ENCODE results near the gene APEH.

DNA sequence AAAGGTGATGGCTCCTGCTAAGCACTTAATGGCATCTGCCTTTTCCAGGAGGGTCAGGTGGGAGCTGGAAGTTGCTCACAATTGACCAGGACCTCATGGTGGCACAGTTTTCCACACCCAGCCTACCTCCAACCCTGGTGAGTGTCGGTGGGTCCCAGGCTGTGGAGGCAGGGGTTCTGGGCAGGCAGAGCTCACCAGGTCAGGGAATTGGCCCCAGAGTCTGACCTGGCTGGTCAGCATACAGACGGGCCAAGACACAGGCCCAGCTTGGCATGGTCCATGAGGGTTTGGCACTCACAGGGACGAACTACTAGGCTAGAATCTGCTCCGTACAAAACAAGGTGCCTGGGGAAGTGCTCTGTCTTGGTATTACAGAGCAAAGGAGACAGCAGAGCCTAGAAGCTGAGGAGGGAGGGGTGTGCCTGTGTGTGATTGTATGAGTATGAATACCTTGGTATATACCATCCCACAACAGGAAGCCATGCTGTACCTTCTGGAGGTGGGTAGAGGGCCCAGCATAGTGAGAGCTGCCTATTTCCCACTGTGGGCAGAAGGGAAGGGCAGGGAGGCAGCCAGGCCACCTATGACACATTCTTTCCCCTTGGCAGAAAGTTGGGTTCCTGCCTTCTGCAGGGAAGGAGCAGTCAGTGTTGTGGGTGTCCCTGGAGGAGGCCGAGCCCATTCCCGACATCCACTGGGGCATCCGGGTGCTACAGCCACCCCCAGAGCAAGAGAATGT lies 6.5 kb downstream of the APEH start:
- TF ChIP-seq, protein P1, sequence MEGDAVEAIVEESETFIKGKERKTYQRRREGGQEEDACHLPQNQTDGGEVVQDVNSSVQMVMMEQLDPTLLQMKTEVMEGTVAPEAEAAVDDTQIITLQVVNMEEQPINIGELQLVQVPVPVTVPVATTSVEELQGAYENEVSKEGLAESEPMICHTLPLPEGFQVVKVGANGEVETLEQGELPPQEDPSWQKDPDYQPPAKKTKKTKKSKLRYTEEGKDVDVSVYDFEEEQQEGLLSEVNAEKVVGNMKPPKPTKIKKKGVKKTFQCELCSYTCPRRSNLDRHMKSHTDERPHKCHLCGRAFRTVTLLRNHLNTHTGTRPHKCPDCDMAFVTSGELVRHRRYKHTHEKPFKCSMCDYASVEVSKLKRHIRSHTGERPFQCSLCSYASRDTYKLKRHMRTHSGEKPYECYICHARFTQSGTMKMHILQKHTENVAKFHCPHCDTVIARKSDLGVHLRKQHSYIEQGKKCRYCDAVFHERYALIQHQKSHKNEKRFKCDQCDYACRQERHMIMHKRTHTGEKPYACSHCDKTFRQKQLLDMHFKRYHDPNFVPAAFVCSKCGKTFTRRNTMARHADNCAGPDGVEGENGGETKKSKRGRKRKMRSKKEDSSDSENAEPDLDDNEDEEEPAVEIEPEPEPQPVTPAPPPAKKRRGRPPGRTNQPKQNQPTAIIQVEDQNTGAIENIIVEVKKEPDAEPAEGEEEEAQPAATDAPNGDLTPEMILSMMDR (IDR thresholded peaks at IDR 0.05), result no peak
- TF ChIP-seq PHF8 (IDR thresholded peaks at IDR 0.05; ENCODE audit: borderline replicate concordance, low read depth) (no peak), POLR2A (IDR thresholded peaks at IDR 0.05; ENCODE audit: low read length) (no peak), POLR2AphosphoS2 (conservative IDR thresholded peaks at IDR 0.05; ENCODE audit: low read length) (no peak), SMC3 (IDR thresholded peaks at IDR 0.05) (no peak), RAD21 (conservative IDR thresholded peaks at IDR 0.05 in 1 of 2, IDR thresholded peaks at IDR 0.05 in 1 of 2) (no peak), CHD4 (IDR thresholded peaks at IDR 0.05; ENCODE audit: borderline replicate concordance) (no peak)
- TF ChIP-seq, protein P2, sequence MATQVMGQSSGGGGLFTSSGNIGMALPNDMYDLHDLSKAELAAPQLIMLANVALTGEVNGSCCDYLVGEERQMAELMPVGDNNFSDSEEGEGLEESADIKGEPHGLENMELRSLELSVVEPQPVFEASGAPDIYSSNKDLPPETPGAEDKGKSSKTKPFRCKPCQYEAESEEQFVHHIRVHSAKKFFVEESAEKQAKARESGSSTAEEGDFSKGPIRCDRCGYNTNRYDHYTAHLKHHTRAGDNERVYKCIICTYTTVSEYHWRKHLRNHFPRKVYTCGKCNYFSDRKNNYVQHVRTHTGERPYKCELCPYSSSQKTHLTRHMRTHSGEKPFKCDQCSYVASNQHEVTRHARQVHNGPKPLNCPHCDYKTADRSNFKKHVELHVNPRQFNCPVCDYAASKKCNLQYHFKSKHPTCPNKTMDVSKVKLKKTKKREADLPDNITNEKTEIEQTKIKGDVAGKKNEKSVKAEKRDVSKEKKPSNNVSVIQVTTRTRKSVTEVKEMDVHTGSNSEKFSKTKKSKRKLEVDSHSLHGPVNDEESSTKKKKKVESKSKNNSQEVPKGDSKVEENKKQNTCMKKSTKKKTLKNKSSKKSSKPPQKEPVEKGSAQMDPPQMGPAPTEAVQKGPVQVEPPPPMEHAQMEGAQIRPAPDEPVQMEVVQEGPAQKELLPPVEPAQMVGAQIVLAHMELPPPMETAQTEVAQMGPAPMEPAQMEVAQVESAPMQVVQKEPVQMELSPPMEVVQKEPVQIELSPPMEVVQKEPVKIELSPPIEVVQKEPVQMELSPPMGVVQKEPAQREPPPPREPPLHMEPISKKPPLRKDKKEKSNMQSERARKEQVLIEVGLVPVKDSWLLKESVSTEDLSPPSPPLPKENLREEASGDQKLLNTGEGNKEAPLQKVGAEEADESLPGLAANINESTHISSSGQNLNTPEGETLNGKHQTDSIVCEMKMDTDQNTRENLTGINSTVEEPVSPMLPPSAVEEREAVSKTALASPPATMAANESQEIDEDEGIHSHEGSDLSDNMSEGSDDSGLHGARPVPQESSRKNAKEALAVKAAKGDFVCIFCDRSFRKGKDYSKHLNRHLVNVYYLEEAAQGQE (IDR thresholded peaks at IDR 0.05), result no peak
- TF ChIP-seq, protein P3, sequence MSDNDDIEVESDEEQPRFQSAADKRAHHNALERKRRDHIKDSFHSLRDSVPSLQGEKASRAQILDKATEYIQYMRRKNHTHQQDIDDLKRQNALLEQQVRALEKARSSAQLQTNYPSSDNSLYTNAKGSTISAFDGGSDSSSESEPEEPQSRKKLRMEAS (IDR thresholded peaks at IDR 0.05), result no peak

Measured in A549 (cell line).